Raji (cell line): ENCODE data around the gene ATG101.

ENCODE experiments used
- POLR2A ChIP-seq: IDR thresholded peaks from 2 replicates; pipeline ENCODE4 v1.6.1; 2011; ENCODE audit warnings: low read depth, low read length, control low read depth; ENCODE audit not compliant: insufficient read depth

ATG101 gene

DNA sequence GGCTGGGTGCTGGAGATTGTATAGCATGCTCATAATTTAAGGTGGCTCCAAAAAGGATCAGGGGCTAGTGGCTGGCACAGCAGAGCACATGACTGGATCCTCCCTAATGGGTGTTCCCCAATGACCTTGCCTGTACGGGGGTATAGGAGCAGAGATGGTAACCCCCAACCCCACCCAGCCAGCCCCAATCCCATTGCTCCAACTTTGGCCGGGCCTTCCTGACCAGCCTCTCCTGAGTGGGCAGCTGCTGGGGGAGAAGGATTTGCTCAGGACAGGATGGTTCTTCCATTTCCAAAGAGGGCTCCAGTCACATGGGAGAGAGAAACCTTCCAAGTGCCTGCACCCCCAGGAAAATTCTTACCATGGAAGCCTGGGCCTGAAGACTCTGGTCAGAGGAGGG is 33.9 kb upstream of the ATG101 start:
- no peak for TF ChIP-seq POLR2A

DNA sequence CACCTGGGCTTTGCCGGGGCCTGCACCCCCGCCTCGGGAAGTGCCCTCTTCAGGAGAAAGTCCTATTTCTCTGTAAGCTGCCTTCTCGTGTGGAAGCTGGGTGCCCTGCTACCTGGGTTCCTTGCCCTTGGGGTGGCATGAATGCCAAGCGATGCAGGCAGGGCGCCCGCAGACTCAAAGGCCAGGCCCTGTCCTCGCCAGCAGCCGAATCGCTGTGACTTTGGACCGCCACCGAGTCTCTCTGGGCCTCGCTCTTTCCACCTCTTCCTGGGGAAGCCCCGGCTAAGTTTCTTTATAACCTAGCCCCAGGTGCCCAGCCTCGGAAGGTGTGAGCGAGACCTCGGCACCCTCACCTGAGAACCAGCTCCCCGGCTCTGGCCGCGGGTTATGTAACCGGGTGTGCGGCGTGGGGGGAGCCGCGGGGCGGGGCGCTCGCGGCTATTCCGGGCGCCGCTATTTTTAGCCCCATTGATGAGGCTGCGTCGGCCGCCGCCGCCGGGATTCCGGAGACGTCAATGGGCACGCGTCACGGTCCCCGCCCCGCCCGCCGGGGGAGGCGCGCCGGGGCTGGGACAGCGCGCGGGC is 33.1 kb upstream of the ATG101 start:
- no peak for TF ChIP-seq POLR2A

DNA sequence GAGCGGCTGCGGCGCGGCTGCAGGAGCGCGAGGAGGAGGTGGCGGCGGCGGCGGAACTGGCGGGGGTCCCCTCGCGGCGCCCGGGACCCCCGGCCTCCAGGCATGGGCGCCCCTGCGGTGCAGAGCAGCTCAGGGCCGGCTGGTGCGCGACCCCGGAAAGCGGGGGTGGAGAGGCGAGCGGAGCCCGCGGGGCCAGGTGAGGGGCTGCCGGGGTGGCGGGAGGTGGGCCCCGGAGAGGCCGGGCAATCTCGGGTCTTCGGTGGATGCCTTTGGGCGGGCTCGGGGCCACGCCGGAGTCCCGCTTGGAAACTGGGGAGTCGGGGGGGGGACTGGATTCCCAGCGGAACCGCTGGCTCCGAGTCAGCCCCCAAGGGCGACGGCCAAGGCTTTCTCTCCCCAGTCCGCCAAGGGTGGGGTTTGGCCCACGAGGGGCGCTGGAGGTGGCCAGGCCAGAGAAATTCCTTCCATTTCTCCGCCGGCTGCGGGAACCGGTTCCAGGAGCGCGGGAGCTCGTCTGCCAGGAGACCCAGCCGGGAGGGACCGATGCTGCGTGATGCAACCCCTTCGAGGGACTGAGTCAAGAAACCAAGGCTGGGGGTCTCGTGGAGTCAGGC is 32.4 kb upstream of the ATG101 start:
- no peak for TF ChIP-seq POLR2A

DNA sequence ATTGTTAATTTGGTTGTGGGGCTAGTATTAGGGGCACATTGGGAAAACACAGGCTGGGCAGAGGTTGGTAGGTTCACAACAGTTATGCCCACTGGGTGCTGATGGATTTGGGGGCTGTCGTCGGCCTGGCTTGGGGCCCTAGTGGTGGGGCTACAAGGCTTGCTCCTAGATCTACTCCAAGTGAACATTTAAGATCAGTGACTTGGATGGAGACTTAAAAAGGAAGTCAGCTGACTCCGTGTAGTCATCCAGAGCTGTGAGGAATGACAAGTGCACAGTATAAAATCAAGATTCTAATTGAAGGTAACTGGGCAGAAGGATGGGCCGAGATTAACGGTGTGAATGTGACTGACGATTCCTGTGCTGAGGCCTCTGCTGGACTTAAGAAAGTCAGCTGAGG is 31.3 kb upstream of the ATG101 start:
- TF ChIP-seq POLR2A: no peak

DNA sequence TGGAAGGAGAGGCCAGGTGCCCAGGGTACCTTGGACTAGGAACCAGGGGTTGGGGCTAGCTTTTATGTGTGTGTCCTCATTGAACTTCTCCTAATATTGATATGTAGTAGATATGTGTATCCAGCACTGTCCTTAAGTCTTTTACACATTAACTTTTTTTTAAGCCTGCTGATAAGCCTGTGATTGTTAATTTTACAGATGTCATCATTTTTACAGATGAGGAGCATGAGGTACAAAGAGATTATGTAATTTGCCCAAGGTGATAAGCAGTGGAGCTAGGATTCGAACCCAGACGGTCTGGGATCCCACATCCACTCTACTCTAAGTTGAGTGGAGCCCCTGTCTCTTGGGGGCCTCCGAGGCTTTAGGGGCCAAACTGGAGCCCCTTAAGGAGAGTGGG is 28.7 kb upstream of the ATG101 start:
- TF ChIP-seq POLR2A: no peak

DNA sequence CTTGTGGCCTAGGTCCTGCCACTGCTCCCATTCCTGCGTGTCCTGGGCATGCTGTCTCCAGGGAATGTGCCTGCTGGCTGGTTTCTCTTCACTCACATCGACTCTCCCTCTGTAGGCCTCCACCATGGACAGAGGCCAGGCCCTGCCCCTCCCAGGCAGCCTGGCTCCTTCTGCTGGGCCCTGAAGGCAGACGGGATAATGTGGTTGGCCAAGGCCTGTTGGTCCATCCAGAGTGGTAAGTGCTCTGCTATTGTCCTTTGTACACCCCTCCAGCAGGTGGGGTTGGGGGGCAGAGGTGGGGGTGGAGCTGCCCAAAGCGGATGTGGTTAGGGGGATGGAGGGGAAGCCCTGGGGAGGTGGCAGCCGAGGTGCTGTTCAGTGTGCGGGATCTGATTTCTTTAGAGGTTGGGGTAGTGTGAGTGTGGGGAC is 28.1 kb upstream of the ATG101 start:
- no peak for TF ChIP-seq POLR2A

DNA sequence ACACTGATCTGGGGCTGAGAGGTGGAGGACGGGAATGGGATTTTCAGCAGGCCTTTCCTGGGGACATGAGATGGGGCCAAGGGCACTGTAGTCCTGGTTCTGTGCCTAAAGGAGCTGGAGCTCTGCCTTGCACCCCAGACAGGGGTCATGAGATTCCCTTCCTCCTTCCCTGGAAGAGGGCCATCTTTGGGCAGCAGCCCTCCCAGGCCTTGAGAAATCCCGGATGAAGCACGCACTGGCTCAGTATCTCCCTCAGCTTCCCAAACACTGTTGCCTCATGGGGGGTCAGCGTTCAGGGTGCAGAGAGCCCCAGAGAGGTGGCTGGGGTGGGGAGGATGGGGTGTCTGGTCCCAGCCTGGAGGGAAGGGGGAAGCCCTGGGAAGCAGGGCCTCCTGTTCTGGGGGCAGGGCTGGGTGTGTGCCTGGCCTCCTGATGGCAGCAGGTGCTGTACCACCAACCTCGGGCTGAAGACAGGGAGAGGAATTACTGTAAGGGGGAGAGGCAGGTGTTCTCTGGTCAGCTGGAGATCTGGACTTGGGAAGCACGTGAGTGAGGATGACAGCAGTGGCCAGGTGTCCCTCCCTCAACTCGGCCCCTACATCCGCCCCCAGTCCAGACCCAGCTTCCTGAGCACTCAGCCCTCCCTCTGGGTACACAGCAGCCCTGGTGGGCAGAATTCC is 26.9 kb upstream of the ATG101 start:
- no peak for TF ChIP-seq POLR2A

DNA sequence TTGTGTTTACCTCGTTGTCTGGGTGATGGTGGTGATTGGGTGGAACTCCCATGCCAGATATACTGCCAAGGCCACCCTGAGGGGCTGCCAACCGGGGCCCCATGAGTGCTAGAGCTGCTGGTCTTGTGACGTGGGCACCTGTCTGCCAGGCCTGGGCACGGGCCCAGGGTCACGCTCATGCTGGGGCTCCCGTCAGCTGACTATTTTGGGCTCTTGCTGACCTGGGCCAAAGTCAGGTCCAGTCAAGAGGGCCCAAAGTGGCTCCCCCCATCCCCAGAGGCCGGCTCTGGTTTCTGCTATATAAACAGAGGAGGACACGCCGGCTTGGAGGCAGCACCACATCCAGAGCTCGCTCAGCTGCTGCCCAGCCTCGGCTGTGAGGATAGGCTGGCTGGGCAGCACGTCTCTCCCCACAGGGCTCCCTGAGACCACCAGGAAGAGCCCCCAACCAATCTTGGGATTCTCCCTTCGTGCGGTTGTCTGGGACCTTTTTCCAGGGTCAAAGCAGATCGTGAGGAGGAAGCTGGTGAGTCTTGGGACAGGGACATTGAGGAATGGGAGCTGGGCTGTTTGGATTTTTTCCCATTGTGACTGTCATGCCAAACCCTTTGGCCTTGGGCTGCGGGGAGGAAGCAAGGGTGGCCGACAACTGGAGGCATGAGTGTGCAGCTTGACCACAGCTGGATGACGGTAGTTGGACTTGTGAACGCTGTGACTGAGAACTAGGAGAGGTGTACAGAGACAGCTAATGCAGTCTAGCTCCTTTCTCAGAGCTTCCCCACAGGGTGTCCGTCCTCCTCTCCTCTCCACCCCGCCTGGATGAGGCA is 26.2 kb upstream of the ATG101 start:
- no peak for TF ChIP-seq POLR2A

DNA sequence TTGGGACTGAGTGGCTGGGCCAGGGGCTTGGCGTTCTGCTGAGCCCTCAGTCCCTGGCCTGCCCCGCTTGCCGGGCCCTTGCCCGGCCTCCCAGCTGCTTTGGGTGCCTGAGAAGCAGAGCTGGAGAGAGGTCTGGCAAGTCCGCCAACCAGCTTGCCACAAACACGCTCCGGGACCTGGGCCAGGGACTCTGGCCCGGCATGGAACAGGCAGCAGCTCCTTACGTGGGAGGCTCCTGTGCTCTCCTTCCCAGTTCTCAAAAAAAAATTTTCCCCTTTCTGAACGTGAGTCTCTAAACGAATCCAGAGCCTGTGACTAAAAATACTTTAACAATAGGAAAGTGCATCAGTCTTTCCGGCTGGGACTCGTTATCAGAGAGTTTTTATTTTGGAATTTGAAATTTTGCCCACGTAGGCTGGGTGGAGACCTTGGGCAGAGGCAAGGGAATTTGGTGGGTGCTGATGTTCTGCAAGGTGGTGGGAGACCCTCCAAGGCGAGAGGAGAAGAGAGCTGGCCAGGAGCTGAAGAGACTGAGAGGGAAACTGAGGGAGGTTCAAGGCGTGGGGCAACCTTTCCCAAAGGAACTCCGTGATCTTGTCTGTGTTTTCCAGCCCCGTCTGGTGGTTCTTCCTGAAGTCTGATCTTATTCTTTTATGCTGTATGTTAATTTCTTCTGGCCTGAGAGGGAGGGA is 25.3 kb upstream of the ATG101 start:
- TF ChIP-seq POLR2A: no peak

DNA sequence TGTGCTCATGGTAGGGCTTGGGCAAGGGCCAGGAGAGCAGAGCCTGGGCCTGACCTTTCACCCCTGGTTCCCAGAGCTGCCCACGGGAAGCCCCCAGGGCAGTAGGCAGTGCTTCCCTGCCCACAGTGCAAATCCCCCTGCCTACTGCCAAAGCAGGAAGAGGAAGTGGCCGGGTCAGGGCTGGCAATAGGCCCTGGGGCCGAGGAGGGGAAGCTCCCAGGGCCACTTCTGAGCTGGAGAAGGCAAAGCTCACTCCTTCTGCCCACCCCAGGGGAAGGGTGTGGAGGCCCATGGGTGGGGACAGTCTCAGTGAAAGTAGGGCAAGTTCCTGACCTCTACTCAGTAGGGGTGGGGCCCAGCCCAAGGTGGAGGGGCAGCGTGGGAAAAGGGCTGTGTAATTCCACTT is 24.0 kb upstream of the ATG101 start:
- TF ChIP-seq POLR2A: no peak

DNA sequence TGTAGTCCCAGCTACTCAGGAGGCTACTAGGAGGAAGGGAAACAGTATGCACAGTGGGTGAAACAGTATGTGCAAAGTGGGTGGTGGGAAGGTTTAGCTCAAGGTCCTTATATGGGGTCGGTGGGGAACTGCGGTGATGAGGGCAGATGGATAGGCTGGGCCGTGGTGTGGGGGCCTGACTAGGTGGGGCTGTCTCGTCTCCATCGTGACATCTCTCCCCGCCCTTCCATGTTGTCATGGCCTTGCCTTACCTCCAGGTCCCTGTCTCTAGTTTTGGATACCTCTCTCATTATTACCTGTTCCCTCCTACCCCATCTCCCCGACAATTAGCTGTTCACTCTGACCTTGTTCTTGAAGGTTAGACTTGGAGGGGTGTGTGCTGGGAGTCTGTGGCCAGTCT is 22.9 kb upstream of the ATG101 start:
- no peak for TF ChIP-seq POLR2A

DNA sequence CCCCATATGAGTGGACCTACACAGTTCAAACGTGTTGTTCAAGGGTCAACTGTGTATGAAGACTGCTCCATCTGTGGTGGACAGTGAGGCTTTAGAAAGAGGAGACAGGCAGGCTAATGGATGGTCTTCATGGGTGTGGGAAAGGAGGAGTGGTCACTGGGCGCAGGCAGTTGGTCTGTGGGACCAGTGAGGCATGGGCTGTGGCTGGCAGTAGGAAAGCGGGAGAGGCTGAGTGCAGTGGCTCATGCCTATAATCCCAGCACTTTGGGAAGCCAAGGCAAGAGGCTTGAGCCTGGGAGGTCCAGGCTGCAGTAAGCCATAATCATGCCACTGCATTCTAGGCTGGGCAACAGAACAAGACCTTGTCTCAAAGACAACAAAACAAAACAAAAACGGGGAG is 20.5 kb upstream of the ATG101 start:
- TF ChIP-seq POLR2A: no peak

DNA sequence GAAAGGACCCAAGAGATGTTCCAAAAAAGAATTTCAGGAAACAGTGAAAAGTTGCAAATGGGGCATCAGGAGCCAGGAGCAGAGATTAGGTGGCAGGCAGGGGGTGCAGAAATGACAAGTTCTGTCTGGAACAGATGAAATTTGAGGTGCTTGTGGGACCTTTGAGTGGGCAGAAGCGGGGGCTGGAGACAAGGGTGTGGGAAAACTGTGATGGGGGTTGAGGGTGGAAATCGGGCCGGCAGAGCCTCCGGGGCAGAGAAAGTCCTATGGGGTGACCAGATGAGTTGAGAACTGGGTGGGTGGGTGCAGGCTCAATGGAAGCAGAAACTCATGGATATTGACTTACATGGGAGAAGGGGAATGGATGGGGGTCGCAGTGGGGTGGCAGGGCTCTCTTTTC is 20.1 kb upstream of the ATG101 start:
- no peak for TF ChIP-seq POLR2A

DNA sequence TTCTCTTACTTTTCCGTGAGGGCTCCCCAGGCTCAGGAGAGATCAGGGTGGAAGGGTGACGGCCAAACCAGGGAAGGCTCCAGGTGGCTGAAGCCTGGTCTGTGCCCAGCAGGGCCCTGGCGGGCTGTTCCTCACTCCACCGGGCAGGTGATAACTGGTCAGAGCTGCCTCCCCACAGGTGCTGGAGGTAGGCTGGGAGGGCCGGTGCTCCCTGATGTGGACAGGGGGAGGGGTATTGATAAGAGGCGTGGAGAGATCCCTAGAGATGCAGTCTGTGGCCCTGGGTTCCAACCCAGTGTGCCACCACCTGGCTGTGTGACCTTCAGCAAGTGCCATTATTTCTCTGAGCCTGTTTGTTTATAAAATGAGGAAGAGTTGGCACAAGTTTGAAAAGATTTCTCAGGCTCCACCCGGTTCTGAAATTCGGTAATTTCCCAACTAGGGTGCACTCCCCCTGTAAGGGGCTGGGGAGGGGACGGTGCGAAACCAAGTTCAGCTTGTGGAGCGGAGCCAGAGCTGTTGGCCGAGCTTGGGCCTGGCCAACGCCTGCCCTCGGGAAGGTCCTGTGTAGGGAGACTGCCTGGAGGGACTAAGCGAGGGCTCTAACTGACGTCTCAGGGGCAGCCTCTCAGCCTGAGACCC is 19.5 kb upstream of the ATG101 start:
- TF ChIP-seq POLR2A: no peak
